Measurements from ENCODE around the gene MADD. TPM values are rescaled to one million over a fixed set of nuclear protein-coding genes. Genes with fewer than 3 reads are reported as not detected.

The MADD gene
- total RNA-seq, 1 experiment from 2014 or later, result 26.4 TPM

GRCh38 chr11:47361419-47361818 lies 91.5 kb downstream of the MADD start:
- H3K4me3 ChIP-seq (ENCODE audit: low read length), result no peak overlapping the region
- no peaks in the 10 kb centered on the region for H3K79me2 ChIP-seq (ENCODE audit: low read length)
- no peak overlapping the region for H2AFZ ChIP-seq (ENCODE audit: low read length)
- no peaks in the 10 kb centered on the region for H3K36me3 ChIP-seq (ENCODE audit: low read depth, low read length)
- intact Hi-C loops (cut with micrococcal nuclease), result no loop called here
- H3K9ac ChIP-seq (ENCODE audit: low read length), result no peak overlapping the region
- ATAC-seq (no peak), DNase-seq (no peak)
- H3K9me3 ChIP-seq (ENCODE audit: low read length), result no peaks in the 10 kb centered on the region
- no peaks in the 10 kb centered on the region for H3K27me3 ChIP-seq (ENCODE audit: low read length)
- no peak overlapping the region for H3K4me2 ChIP-seq (ENCODE audit: low read length)
- no peaks in the 10 kb centered on the region for H3K4me1 ChIP-seq (ENCODE audit: insufficient read depth, low read length)
- ChIA-PET POLR2A (ENCODE audit: unreplicated experiment) (no interaction called here), CTCF (no interaction called here)
- TF ChIP-seq EZH2phosphoT487 (IDR thresholded peaks at IDR 0.05; ENCODE audit: borderline replicate concordance, low read length), result no peak
- TF ChIP-seq, protein P1, sequence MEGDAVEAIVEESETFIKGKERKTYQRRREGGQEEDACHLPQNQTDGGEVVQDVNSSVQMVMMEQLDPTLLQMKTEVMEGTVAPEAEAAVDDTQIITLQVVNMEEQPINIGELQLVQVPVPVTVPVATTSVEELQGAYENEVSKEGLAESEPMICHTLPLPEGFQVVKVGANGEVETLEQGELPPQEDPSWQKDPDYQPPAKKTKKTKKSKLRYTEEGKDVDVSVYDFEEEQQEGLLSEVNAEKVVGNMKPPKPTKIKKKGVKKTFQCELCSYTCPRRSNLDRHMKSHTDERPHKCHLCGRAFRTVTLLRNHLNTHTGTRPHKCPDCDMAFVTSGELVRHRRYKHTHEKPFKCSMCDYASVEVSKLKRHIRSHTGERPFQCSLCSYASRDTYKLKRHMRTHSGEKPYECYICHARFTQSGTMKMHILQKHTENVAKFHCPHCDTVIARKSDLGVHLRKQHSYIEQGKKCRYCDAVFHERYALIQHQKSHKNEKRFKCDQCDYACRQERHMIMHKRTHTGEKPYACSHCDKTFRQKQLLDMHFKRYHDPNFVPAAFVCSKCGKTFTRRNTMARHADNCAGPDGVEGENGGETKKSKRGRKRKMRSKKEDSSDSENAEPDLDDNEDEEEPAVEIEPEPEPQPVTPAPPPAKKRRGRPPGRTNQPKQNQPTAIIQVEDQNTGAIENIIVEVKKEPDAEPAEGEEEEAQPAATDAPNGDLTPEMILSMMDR (conservative IDR thresholded peaks at IDR 0.05; ENCODE audit: low read depth, low read length), result no peak
- TF ChIP-seq EZH2 (IDR thresholded peaks at IDR 0.05; ENCODE audit: low read length, unreplicated experiment), result no peak
- no peaks in the 10 kb centered on the region for H3F3A ChIP-seq (ENCODE audit: low read length, unreplicated experiment)
- H3K27ac ChIP-seq (ENCODE audit: low read length), result no peak overlapping the region
- no TSS peak for BruUV-seq (replicated peaks)
- H4K20me1 ChIP-seq (ENCODE audit: low read length), result no peaks in the 10 kb centered on the region
- no peaks in the 10 kb centered on the region for H3K9me2 ChIP-seq (replicated peaks; ENCODE audit: low read length)

- ChIA-PET POLR2A (ENCODE audit: unreplicated experiment) (no interaction called here), CTCF (no interaction called here)
- Histone ChIP-seq H3K27ac (ENCODE audit: low read length) (no peak overlapping the region), H3K9me2 (replicated peaks; ENCODE audit: low read length) (no peaks in the 10 kb centered on the region), H3K9ac (ENCODE audit: low read length) (no peak overlapping the region), H2AFZ (ENCODE audit: low read length) (no peak overlapping the region), H3F3A (ENCODE audit: low read length, unreplicated experiment) (no peaks in the 10 kb centered on the region), H3K4me1 (ENCODE audit: insufficient read depth, low read length) (no peaks in the 10 kb centered on the region), H3K4me2 (ENCODE audit: low read length) (no peak overlapping the region), H3K9me3 (ENCODE audit: low read length) (no peaks in the 10 kb centered on the region), H3K36me3 (ENCODE audit: low read depth, low read length) (no peaks in the 10 kb centered on the region), H3K4me3 (ENCODE audit: low read length) (no peak overlapping the region), H4K20me1 (ENCODE audit: low read length) (no peaks in the 10 kb centered on the region), H3K27me3 (ENCODE audit: low read length) (no peaks in the 10 kb centered on the region), H3K79me2 (ENCODE audit: low read length) (no peaks in the 10 kb centered on the region)
- DNase-seq, result no peak
- intact Hi-C loops (cut with micrococcal nuclease), result no loop called here
- ATAC-seq, result no peak
- TF ChIP-seq, protein P1 (conservative IDR thresholded peaks at IDR 0.05; ENCODE audit: low read depth, low read length), result no peak
- no peak for TF ChIP-seq EZH2 (IDR thresholded peaks at IDR 0.05; ENCODE audit: low read length, unreplicated experiment)
- TF ChIP-seq EZH2phosphoT487 (IDR thresholded peaks at IDR 0.05; ENCODE audit: borderline replicate concordance, low read length), result no peak
- BruUV-seq (replicated peaks), result no TSS peak
Measured at GRCh38 chr11:47366020-47366490, 96.1 kb downstream of the MADD start.

- Histone ChIP-seq H2AFZ (ENCODE audit: low read length) (no peak overlapping the region), H4K20me1 (ENCODE audit: low read length) (no peaks in the 10 kb centered on the region), H3F3A (ENCODE audit: low read length, unreplicated experiment) (no peaks in the 10 kb centered on the region), H3K9me2 (replicated peaks; ENCODE audit: low read length) (no peaks in the 10 kb centered on the region), H3K27ac (ENCODE audit: low read length) (no peak overlapping the region), H3K36me3 (ENCODE audit: low read depth, low read length) (no peaks in the 10 kb centered on the region), H3K4me2 (ENCODE audit: low read length) (no peak overlapping the region), H3K9me3 (ENCODE audit: low read length) (no peaks in the 10 kb centered on the region), H3K9ac (ENCODE audit: low read length) (no peak overlapping the region), H3K27me3 (ENCODE audit: low read length) (no peaks in the 10 kb centered on the region), H3K4me3 (ENCODE audit: low read length) (no peak overlapping the region), H3K79me2 (ENCODE audit: low read length) (no peaks in the 10 kb centered on the region), H3K4me1 (ENCODE audit: insufficient read depth, low read length) (peaks cover 7% of the 10 kb centered on the region; the same call in 1 of the 2 replicates)
- ChIA-PET CTCF (no interaction called here), POLR2A (ENCODE audit: unreplicated experiment) (interaction anchor here (0.7 kb wide), 1 partner anchor 23 kb away, joined by 8 read pairs; no protein-coding TSS in a partner anchor)
- ATAC-seq, result no peak
- DNase-seq, result no peak
- intact Hi-C loops (cut with micrococcal nuclease), result no loop called here
- no peak for TF ChIP-seq EZH2 (IDR thresholded peaks at IDR 0.05; ENCODE audit: low read length, unreplicated experiment)
- TF ChIP-seq, protein P1 (conservative IDR thresholded peaks at IDR 0.05; ENCODE audit: low read depth, low read length), result no peak
- no peak for TF ChIP-seq EZH2phosphoT487 (IDR thresholded peaks at IDR 0.05; ENCODE audit: borderline replicate concordance, low read length)
- no TSS peak for BruUV-seq (replicated peaks)
Measured at GRCh38 chr11:47369676-47370075, 99.7 kb downstream of the MADD start.
